Prostate gland (tissue), 2 donors: ENCODE measurements around the gene USP15. TPM values are rescaled to one million over a fixed set of nuclear protein-coding genes. Genes with fewer than 3 reads are reported as not detected.
"Not testable (repeated sequence)": the region's sequence is repeated elsewhere in the genome, so short reads cannot be mapped to it uniquely, and the experiment has no call there.

Experiments
- DNase-seq: peaks from one replicate; pipeline ENCODE4 v3.0.0-alpha.2; 2019; ENCODE audit warnings: low spot score
- H3K27ac ChIP-seq, 2 donors: fragments of 200-600 bp; sonication (generic); 2 replicates each; pipeline ENCODE4 v1.5.1; 2017 to 2019
- H3K27me3 ChIP-seq: fragments of 200-600 bp; sonication (generic); replicated peaks from 2 replicates; pipeline ENCODE4 v1.5.1; 2019; ENCODE audit not compliant: insufficient read depth
- H3K36me3 ChIP-seq, 2 donors: fragments of 200-600 bp; sonication (generic); 1 replicate in 1 of 2; 2 replicates in 1 of 2; pipeline versions ENCODE4 v1.5.1 to v1.8.1; 2017 to 2019
- H3K4me1 ChIP-seq: fragments of 200-600 bp; sonication (generic); replicated peaks from 2 replicates; pipeline ENCODE4 v1.5.1; 2019
- H3K4me3 ChIP-seq, 2 donors: fragments of 200-600 bp; sonication (generic); 2 replicates each; pipeline ENCODE4 v1.5.1; 2017 to 2019
- H3K9me3 ChIP-seq: fragments of 200-600 bp; sonication (generic); 2 replicates; pipeline ENCODE4 v1.5.1; 2017
- CTCF ChIP-seq, 4 experiments: fragments of 200-600 bp in 2 of 4; fragments of 450-650 bp in 2 of 4; sonication (generic) in 2 of 4; IDR thresholded peaks; 1 replicate in 3 of 4; 2 replicates in 1 of 4; pipeline ENCODE4 v1.5.1; 2016 to 2019; ENCODE audit warnings: antibody characterized with exemption in 4 of 4, mild to moderate bottlenecking in 2 of 4, moderate library complexity in 2 of 4
- POLR2A ChIP-seq: fragments of 450-650 bp; IDR thresholded peaks from one replicate; pipeline ENCODE4 v1.6.1; 2016; ENCODE audit warnings: antibody characterized with exemption, mild to moderate bottlenecking
- POLR2AphosphoS5 ChIP-seq: sonication (generic); formaldehyde crosslinking; IDR thresholded peaks from one replicate; pipeline ENCODE4 v1.6.1; 2017; ENCODE audit warnings: antibody characterized with exemption
- WGBS: methylation state at CpG from one replicate; pipeline ENCODE4 v1.1.5; 2018; 5-methylcytosine and 5-hydroxymethylcytosine counted together
- intact Hi-C: fragments of 100-400 bp; cut with DNase I; formaldehyde crosslinking; loops from one replicate; pipeline ENCODE4 v1.14.2; 2022
- total RNA-seq, 2 donors: library from RNA; depleted of rRNA; stranded (reverse); fragments of >200 nt; gene quantifications; one replicate each; pipeline ENCODE4 v1.1.0, GENCODE V29; 2016

The USP15 gene
- total RNA-seq, 2 donors from 2014 or later, result 33.6 to 59.4 TPM

GRCh38 chr12:62446754-62447452 is 186.7 kb downstream of the USP15 start:
- no peaks in the 10 kb centered on the region for H3K27me3 ChIP-seq
- H3K4me3 ChIP-seq, result no peak overlapping the region
- intact Hi-C loops, result no loop called here
- DNase-seq, result no peak
- no peaks in the 10 kb centered on the region for H3K4me1 ChIP-seq
- no peak overlapping the region for H3K27ac ChIP-seq
- no peaks in the 10 kb centered on the region for H3K36me3 ChIP-seq
- TF ChIP-seq POLR2AphosphoS5 (no peak), CTCF (IDR thresholded peaks at IDR 0.05) (no peak), POLR2A (no peak)
- no peaks in the 10 kb centered on the region for H3K9me3 ChIP-seq
- WGBS, result 12% methylated on average over 2 of the region's 2 CpGs

GRCh38 chr12:62448436-62448835 is 188.2 kb downstream of the USP15 start:
- DNase-seq, result no peak

DNA sequence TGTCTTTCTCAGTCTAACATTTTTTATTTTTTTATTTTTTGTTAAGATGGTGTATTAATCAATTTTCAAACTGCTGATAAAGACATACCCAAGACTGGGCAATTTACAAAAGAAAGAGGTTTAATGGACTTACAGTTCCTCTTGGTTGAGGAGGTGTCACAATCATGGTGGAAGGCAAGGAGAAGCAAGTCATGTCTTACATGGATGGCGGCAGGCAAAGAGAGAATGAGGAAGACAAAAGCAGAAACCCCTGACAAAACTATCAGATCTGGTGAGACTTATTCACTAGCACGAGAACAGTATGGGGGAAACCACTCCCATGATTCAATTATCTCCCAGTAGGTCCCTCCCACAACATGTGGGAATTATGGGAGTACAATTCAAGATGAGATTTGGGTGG is 195.2 kb downstream of the USP15 start:
- intact Hi-C loops, H3K9me3 ChIP-seq, H3K4me1 ChIP-seq, H3K36me3 ChIP-seq, H3K27me3 ChIP-seq, H3K27ac ChIP-seq, H3K4me3 ChIP-seq, DNase-seq: not testable (repeated sequence)
- WGBS, result 64% methylated on average over 2 of the region's 2 CpGs

More at GRCh38 chr12:62448436-62448835, 188.2 kb downstream of the USP15 start:
- no peaks in the 10 kb centered on the region for H3K36me3 ChIP-seq
- H3K4me3 ChIP-seq, result no peak overlapping the region
- H3K27ac ChIP-seq, result no peak overlapping the region
- no peaks in the 10 kb centered on the region for H3K9me3 ChIP-seq
- no peaks in the 10 kb centered on the region for H3K27me3 ChIP-seq
- intact Hi-C loops, result no loop called here
- WGBS, result 93% methylated on average over 3 of the region's 3 CpGs
- no peak for TF ChIP-seq CTCF (IDR thresholded peaks at IDR 0.05)
- TF ChIP-seq POLR2AphosphoS5, result no peak
- no peak for TF ChIP-seq POLR2A
- H3K4me1 ChIP-seq, result no peaks in the 10 kb centered on the region

GRCh38 chr12:62458626-62459025 is 198.4 kb downstream of the USP15 start:
- no peak overlapping the region for H3K4me3 ChIP-seq
- no peaks in the 10 kb centered on the region for H3K36me3 ChIP-seq
- no peaks in the 10 kb centered on the region for H3K27me3 ChIP-seq
- intact Hi-C loops, result no loop called here
- no peaks in the 10 kb centered on the region for H3K4me1 ChIP-seq
- TF ChIP-seq POLR2AphosphoS5 (no peak), POLR2A (no peak), CTCF (IDR thresholded peaks at IDR 0.05) (no peak)
- 65% methylated on average over 3 of the region's 3 CpGs for WGBS
- no peak overlapping the region for H3K27ac ChIP-seq
- DNase-seq, result no peak
- no peaks in the 10 kb centered on the region for H3K9me3 ChIP-seq

GRCh38 chr12:62459976-62460375 is 199.8 kb downstream of the USP15 start:
- Histone ChIP-seq H3K36me3 (no peaks in the 10 kb centered on the region), H3K9me3 (no peaks in the 10 kb centered on the region), H3K4me3 (no peak overlapping the region), H3K27me3 (no peaks in the 10 kb centered on the region), H3K27ac (no peak overlapping the region), H3K4me1 (no peaks in the 10 kb centered on the region)
- intact Hi-C loops, result no loop called here
- no peak for TF ChIP-seq POLR2AphosphoS5
- DNase-seq, result no peak

- H3K4me3 ChIP-seq, H3K27me3 ChIP-seq, DNase-seq, intact Hi-C loops, H3K9me3 ChIP-seq, H3K36me3 ChIP-seq, H3K4me1 ChIP-seq, H3K27ac ChIP-seq: not testable (repeated sequence)
- WGBS, result 94% methylated on average over 32 of the region's 32 CpGs
Observed at GRCh38 chr12:62461171-62461837, 201.1 kb downstream of the USP15 start.

GRCh38 chr12:62463252-62463651 is 203.0 kb downstream of the USP15 start:
- H3K4me1 ChIP-seq, H3K36me3 ChIP-seq, H3K9me3 ChIP-seq, H3K27me3 ChIP-seq, H3K4me3 ChIP-seq, intact Hi-C loops, H3K27ac ChIP-seq, DNase-seq: not testable (repeated sequence)
- 74% methylated on average over 7 of the region's 7 CpGs for WGBS
